HFF-Myc (cell line): ENCODE measurements around the gene THBS3.

Source experiments
- DNase-seq: peaks from one replicate; pipeline ENCODE4 v3.0.0-alpha.2; 2011; ENCODE audit warnings: low read depth; ENCODE audit errors: extremely low read depth
- H3K4me3 ChIP-seq: replicated peaks from 2 replicates; pipeline ENCODE4 v1.5.1; 2011; ENCODE audit warnings: low read depth, mild to moderate bottlenecking, control low read depth, low read length
- CTCF ChIP-seq: IDR thresholded peaks from 2 replicates; pipeline ENCODE4 v1.5.1; 2012; ENCODE audit warnings: mild to moderate bottlenecking, low read depth, low read length, control low read depth; ENCODE audit errors: missing control alignments

THBS3 gene

GRCh38 chr1:155208541-155209311, 1.0 kb upstream of the THBS3 start, which contains the start of gene MTX1:
TSS of gene MTX1 (plus strand) at chr1:155208695. CDS start at chr1:155208805, 110 bp downstream.
- peak within 1 kb of the TSS; percentile 100 for H3K4me3 ChIP-seq
- peak; percentile 61 for DNase-seq
- TF ChIP-seq CTCF, result no peak

GRCh38 chr1:155206891-155207805, 549 bp downstream of the THBS3 start:
- H3K4me3 ChIP-seq, result peak overlapping the region; percentile 100
- peak; percentile 64 for DNase-seq
- peak; percentile 88 for TF ChIP-seq CTCF

GRCh38 chr1:155205969-155206593, 1.6 kb downstream of the THBS3 start:
- no peak for TF ChIP-seq CTCF
- DNase-seq, result no peak
- H3K4me3 ChIP-seq, result no peak overlapping the region

GRCh38 chr1:155205035-155205434, 2.7 kb downstream of the THBS3 start:
- H3K4me3 ChIP-seq, result no peak overlapping the region
- TF ChIP-seq CTCF, result no peak

GRCh38 chr1:155202731-155203515, 4.8 kb downstream of the THBS3 start:
- DNase-seq, result no peak
- TF ChIP-seq CTCF, result no peak
- no peak overlapping the region for H3K4me3 ChIP-seq

More at GRCh38 chr1:155205035-155205434, 2.7 kb downstream of the THBS3 start:
- no peak for DNase-seq

GRCh38 chr1:155202198-155202597, 5.5 kb downstream of the THBS3 start:
- H3K4me3 ChIP-seq, result no peak overlapping the region
- DNase-seq, result no peak
- TF ChIP-seq CTCF, result no peak
